GM12801 (cell line): ENCODE results near the gene XPNPEP1.

Experiments
- CTCF ChIP-seq: IDR thresholded peaks from one replicate; pipeline ENCODE4 v1.5.1; 2011; ENCODE audit warnings: control low read depth; ENCODE audit not compliant: insufficient read length; ENCODE audit errors: extremely low read depth

Gene XPNPEP1

GRCh38 chr10:109922976-109923921 is at the start of gene XPNPEP1:
Gene XPNPEP1, minus strand, starts transcription at chr10:109923511. Its CDS starts 78 bp downstream, at chr10:109923433.
- TF ChIP-seq CTCF: no peak

- TF ChIP-seq CTCF: no peak
Measured at GRCh38 chr10:109972372-109973001, 49.2 kb upstream of the XPNPEP1 start.

GRCh38 chr10:109971634-109972033 is 48.3 kb upstream of the XPNPEP1 start:
- TF ChIP-seq CTCF: no peak

- TF ChIP-seq CTCF: no peak
Measured at GRCh38 chr10:109969760-109970346, 46.5 kb upstream of the XPNPEP1 start.

- no peak for TF ChIP-seq CTCF
Measured at GRCh38 chr10:109968953-109969759, 45.8 kb upstream of the XPNPEP1 start.

GRCh38 chr10:109967739-109968088 is 44.4 kb upstream of the XPNPEP1 start:
- no peak for TF ChIP-seq CTCF
